HG03565 (cell line): ENCODE data around the gene LENEP.
A peak's percentile ranks its signal among the peaks of the same experiment; 100 is the strongest.

Experiments
- ATAC-seq: cut with Tn5 transposase; IDR thresholded peaks from one replicate; pipeline ENCODE4 v1.9.1; 2021; ENCODE audit warnings: mild to moderate bottlenecking, moderate library complexity; ENCODE audit not compliant: unreplicated experiment

The LENEP gene

GRCh38 chr1:154960446-154961136 is 32.8 kb upstream of the LENEP start:
- no peak for ATAC-seq

- ATAC-seq, result peak; percentile 65
Measured at GRCh38 chr1:154961207-154962155, 31.9 kb upstream of the LENEP start, which contains the start of gene PYGO2. PYGO2 (minus strand) TSS chr1:154961782; CDS start chr1:154961576, 206 bp downstream.

- no peak for ATAC-seq
Measured at GRCh38 chr1:154962156-154962749, 31.1 kb upstream of the LENEP start.

- no peak for ATAC-seq
Measured at GRCh38 chr1:154962795-154963330, 30.5 kb upstream of the LENEP start.

- no peak for ATAC-seq
Measured at GRCh38 chr1:154963643-154964042, 29.7 kb upstream of the LENEP start.

- ATAC-seq, result no peak
Measured at GRCh38 chr1:154964359-154964758, 29.0 kb upstream of the LENEP start.

- no peak for ATAC-seq
Measured at GRCh38 chr1:154966111-154966510, 27.3 kb upstream of the LENEP start.

- ATAC-seq, result no peak
Measured at GRCh38 chr1:154967331-154967950, 25.9 kb upstream of the LENEP start.

- ATAC-seq, result no peak
Measured at GRCh38 chr1:154968731-154969130, 24.7 kb upstream of the LENEP start.

- no peak for ATAC-seq
Measured at GRCh38 chr1:154969246-154969645, 24.1 kb upstream of the LENEP start.

- ATAC-seq, result no peak
Measured at GRCh38 chr1:154969860-154970452, 23.4 kb upstream of the LENEP start.

GRCh38 chr1:154970631-154971340 is 22.6 kb upstream of the LENEP start, which contains the start of gene SHC1:
SHC1 (minus strand) TSS chr1:154970747; CDS start chr1:154970526, 221 bp downstream.
- no peak for ATAC-seq

GRCh38 chr1:154971341-154971998 is 21.9 kb upstream of the LENEP start:
- ATAC-seq, result no peak

GRCh38 chr1:154972213-154972516 is 21.2 kb upstream of the LENEP start:
- no peak for ATAC-seq

GRCh38 chr1:154972517-154973343 is 20.7 kb upstream of the LENEP start:
- no peak for ATAC-seq

- ATAC-seq, result no peak
Measured at GRCh38 chr1:154973344-154974101, 19.9 kb upstream of the LENEP start.

- peak; percentile 76 for ATAC-seq
Measured at GRCh38 chr1:154974102-154974807, 19.1 kb upstream of the LENEP start, which contains the start of gene CKS1B. CKS1B (plus strand) TSS chr1:154974681; CDS start chr1:154974746, 65 bp downstream.
